A549 (cell line): ENCODE data around the gene UBAC2. TPM values are rescaled to one million over a fixed set of nuclear protein-coding genes. Genes with fewer than 3 reads are reported as not detected.

Source experiments
- ATAC-seq, 2 experiments: fragments of 200-7000 bp in 1 of 2; fragments of >200 bp in 1 of 2; cut with Nextera tagmentation in 1 of 2; cut with Tn5 transposase in 1 of 2; 3 replicates each; pipeline versions ENCODE4 v1.8.0 to v1.9.1; 2018 to 2020; ENCODE audit warnings: mild to moderate bottlenecking in 1 of 2, moderate library complexity in 1 of 2
- CTCF ChIA-PET: fragments of 300-600 bp; sonication (Branson Sonifier 250); formaldehyde crosslinking; extraction: SDS; loops from one replicate; lab custom pipeline; 2021; ENCODE audit warnings: antibody characterized with exemption, inconsistent platforms; lab: Yijun Ruan, JAX
- POLR2A ChIA-PET: fragments of 350-600 bp; formaldehyde crosslinking; extraction: SDS; loops from one replicate; lab custom pipeline; 2021; ENCODE audit warnings: antibody characterized with exemption, inconsistent platforms; lab: Yijun Ruan, JAX
- DNase-seq, 2 experiments: peaks; one replicate each; pipeline versions ENCODE4 v3.0.0 to v3.0.0-alpha.2; 2011 to 2016; ENCODE audit warnings: low read depth in 1 of 2, low spot score in 1 of 2
- FAIRE-seq: peaks from 2 replicates; lab custom pipeline; 2011; peaks lifted over from hg19 to GRCh38; lab: Jason Lieb, UNC
- H3K27ac ChIP-seq, 2 experiments: fragments of >200 bp; sonication (Bioruptor Twin); formaldehyde crosslinking; 3 replicates each; pipeline ENCODE4 v1.5.1; 2016 to 2017
- H3K4me1 ChIP-seq: fragments of >200 bp; sonication (Bioruptor Twin); formaldehyde crosslinking; 3 replicates; pipeline ENCODE4 v1.6.1; 2016
- H3K4me2 ChIP-seq: fragments of >200 bp; sonication (Bioruptor Twin); formaldehyde crosslinking; 3 replicates; pipeline ENCODE4 v1.6.1; 2016
- H3K4me3 ChIP-seq: fragments of >200 bp; sonication (Bioruptor Twin); formaldehyde crosslinking; 3 replicates; pipeline ENCODE4 v1.5.1; 2016
- H3K9me3 ChIP-seq: fragments of >200 bp; sonication (Bioruptor Twin); formaldehyde crosslinking; 3 replicates; pipeline ENCODE4 v1.6.1; 2016
- BHLHE40 ChIP-seq: IDR thresholded peaks from 2 replicates; pipeline ENCODE4 v1.6.1; 2012; ENCODE audit warnings: low read depth, low read length, inconsistent platforms
- CHD4 ChIP-seq: fragments of 200-600 bp; sonication (generic); IDR thresholded peaks from 2 replicates; pipeline ENCODE4 v1.6.1; 2016; ENCODE audit warnings: antibody characterized with exemption, mild to moderate bottlenecking, borderline replicate concordance
- EHF ChIP-seq: fragments of 250-450 bp; sonication (Bioruptor Pico); IDR thresholded peaks from 2 replicates; pipeline ENCODE4 v1.5.0; 2020; ENCODE audit warnings: mild to moderate bottlenecking
- EP300 ChIP-seq, 2 experiments: fragments of >200 bp; sonication (Bioruptor Twin); formaldehyde crosslinking; IDR thresholded peaks; 2 replicates in 1 of 2; 3 replicates in 1 of 2; pipeline ENCODE4 v1.6.1; 2016 to 2017
- FOSB ChIP-seq: fragments of 250-450 bp; sonication (Bioruptor Pico); IDR thresholded peaks from 2 replicates; pipeline ENCODE4 v1.5.0; 2020; ENCODE audit warnings: mild to moderate bottlenecking, moderate library complexity
- FOSL2 ChIP-seq, 2 experiments: fragments of 450-650 bp in 1 of 2; fragments of >200 bp in 1 of 2; sonication (Bioruptor Twin) in 1 of 2; formaldehyde crosslinking; IDR thresholded peaks; 2 replicates each; pipeline versions ENCODE4 v1.5.0 to v1.6.1; 2016 to 2020; ENCODE audit warnings: mild to moderate bottlenecking in 1 of 2, moderate library complexity in 1 of 2
- MYC ChIP-seq: IDR thresholded peaks from 2 replicates; pipeline ENCODE4 v1.6.1; 2012; ENCODE audit warnings: mild to moderate bottlenecking, inconsistent platforms, low read length, improper control_type of control experiment, borderline replicate concordance
- NPAS2 ChIP-seq: fragments of 250-450 bp; sonication (Bioruptor Pico); IDR thresholded peaks from 2 replicates; pipeline ENCODE4 v1.8.0; 2022; ENCODE audit warnings: mild to moderate bottlenecking, moderate library complexity, borderline replicate concordance
- PHF8 ChIP-seq: fragments of 200-600 bp; sonication (generic); IDR thresholded peaks from 2 replicates; pipeline ENCODE4 v1.6.1; 2016; ENCODE audit warnings: low read depth, mild to moderate bottlenecking, antibody characterized with exemption, moderate library complexity, borderline replicate concordance
- POLR2A ChIP-seq: IDR thresholded peaks from 2 replicates; pipeline ENCODE4 v1.6.1; 2012; ENCODE audit warnings: mild to moderate bottlenecking, low read length
- RFX5 ChIP-seq: fragments of 450-650 bp; IDR thresholded peaks from 2 replicates; pipeline ENCODE4 v1.7.1; 2014; ENCODE audit warnings: antibody characterized with exemption, mild to moderate bottlenecking, moderate library complexity
- RNF2 ChIP-seq: fragments of 200-600 bp; sonication (generic); IDR thresholded peaks from 2 replicates; pipeline ENCODE4 v1.6.1; 2016; ENCODE audit warnings: low read depth, mild to moderate bottlenecking, antibody characterized with exemption, moderate library complexity, borderline replicate concordance
- SMC3 ChIP-seq: fragments of >200 bp; sonication (Bioruptor Twin); formaldehyde crosslinking; IDR thresholded peaks from 3 replicates; pipeline ENCODE4 v1.6.1; 2018; ENCODE audit warnings: inconsistent platforms
- ZSCAN20 ChIP-seq: fragments of 250-450 bp; sonication (Bioruptor Pico); IDR thresholded peaks from 2 replicates; pipeline ENCODE4 v1.8.0; 2022; ENCODE audit warnings: mild to moderate bottlenecking, moderate library complexity
- WGBS: methylation state at CpG from one replicate; pipeline ENCODE4 v1.1.6; 2017; ENCODE audit errors: missing lambda C conversion rate; 5-methylcytosine and 5-hydroxymethylcytosine counted together
- polyA plus RNA-seq, 4 experiments: library from polyadenylated mRNA; depleted of rRNA in 3 of 4; stranded (reverse); fragments of >200 nt; fragmentation: RNase III in 1 of 4; extraction: RNeasy Plus Mini Kit Qiagen cat#74134 plus additional on column Dnase treatment in 1 of 4; gene quantifications; 2 replicates in 3 of 4; 3 replicates in 1 of 4; pipeline ENCODE4 v1.2.3, GENCODE V29; 2011 to 2017
- TF ChIP-seq, protein P1 (sequence below): fragments of 250-450 bp; sonication (Bioruptor Pico); IDR thresholded peaks from 2 replicates; pipeline ENCODE4 v1.5.0; 2020; ENCODE audit warnings: low read depth, mild to moderate bottlenecking, moderate library complexity
- TF ChIP-seq, protein P2 (sequence below): fragments of 250-450 bp; sonication (Bioruptor Pico); IDR thresholded peaks from 2 replicates; pipeline ENCODE4 v1.5.0; 2021; ENCODE audit warnings: mild to moderate bottlenecking, moderate library complexity, borderline replicate concordance
- TF ChIP-seq, protein P3 (sequence below): IDR thresholded peaks from 2 replicates; pipeline ENCODE4 v1.6.1; 2012
- TF ChIP-seq, protein P4 (sequence below): fragments of >200 bp; sonication (Bioruptor Twin); formaldehyde crosslinking; IDR thresholded peaks from 2 replicates; pipeline ENCODE4 v1.6.1; 2016
- TF ChIP-seq, protein P5 (sequence below): fragments of >200 bp; sonication (Bioruptor Twin); formaldehyde crosslinking; IDR thresholded peaks from 3 replicates; pipeline ENCODE4 v1.6.1; 2016
- TF ChIP-seq, protein P6 (sequence below): fragments of 200-600 bp; sonication (generic); IDR thresholded peaks from 2 replicates; pipeline ENCODE4 v1.6.1; 2016; ENCODE audit warnings: antibody characterized with exemption, mild to moderate bottlenecking, moderate library complexity

The UBAC2 gene
- polyA plus RNA-seq, 2 of the 4 experiments (the other 2 are of a cell fraction) = 61.6 to 103 TPM

DNA sequence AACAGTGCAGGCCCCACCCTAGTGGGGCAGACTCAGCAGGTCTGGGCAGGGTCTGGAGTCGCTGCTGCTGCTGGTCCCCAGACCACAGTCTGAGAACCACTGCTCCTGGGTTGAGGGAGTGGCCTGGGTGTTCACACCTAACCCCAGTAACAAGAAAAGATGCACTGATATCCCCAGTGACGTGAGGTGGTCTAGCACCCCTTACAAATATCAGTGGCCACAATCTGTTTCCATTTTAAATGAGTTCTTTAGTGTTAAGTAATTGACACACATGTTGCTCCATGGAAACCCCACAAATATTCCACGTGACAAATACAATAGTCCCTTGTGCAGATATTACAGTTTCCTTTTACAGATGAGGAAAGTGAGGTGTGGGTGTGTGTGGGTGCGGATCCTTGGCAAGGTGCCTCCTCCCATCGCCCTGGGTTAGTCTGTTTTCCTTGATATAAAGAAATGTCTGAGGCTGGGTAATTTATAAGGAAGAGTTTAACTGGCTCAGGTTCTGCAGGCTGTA, 202.9 kb downstream of the UBAC2 start (continued):
- TF ChIP-seq, protein P1, sequence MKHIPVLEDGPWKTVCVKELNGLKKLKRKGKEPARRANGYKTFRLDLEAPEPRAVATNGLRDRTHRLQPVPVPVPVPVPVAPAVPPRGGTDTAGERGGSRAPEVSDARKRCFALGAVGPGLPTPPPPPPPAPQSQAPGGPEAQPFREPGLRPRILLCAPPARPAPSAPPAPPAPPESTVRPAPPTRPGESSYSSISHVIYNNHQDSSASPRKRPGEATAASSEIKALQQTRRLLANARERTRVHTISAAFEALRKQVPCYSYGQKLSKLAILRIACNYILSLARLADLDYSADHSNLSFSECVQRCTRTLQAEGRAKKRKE (CRISPR knock-in tag) = no peak
- TF ChIP-seq BHLHE40 = no peak
- TF ChIP-seq, protein P2, sequence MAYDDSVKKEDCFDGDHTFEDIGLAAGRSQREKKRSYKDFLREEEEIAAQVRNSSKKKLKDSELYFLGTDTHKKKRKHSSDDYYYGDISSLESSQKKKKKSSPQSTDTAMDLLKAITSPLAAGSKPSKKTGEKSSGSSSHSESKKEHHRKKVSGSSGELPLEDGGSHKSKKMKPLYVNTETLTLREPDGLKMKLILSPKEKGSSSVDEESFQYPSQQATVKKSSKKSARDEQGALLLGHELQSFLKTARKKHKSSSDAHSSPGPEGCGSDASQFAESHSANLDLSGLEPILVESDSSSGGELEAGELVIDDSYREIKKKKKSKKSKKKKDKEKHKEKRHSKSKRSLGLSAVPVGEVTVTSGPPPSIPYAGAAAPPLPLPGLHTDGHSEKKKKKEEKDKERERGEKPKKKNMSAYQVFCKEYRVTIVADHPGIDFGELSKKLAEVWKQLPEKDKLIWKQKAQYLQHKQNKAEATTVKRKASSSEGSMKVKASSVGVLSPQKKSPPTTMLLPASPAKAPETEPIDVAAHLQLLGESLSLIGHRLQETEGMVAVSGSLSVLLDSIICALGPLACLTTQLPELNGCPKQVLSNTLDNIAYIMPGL (CRISPR knock-in tag) = no peak
- TF ChIP-seq, protein P3, sequence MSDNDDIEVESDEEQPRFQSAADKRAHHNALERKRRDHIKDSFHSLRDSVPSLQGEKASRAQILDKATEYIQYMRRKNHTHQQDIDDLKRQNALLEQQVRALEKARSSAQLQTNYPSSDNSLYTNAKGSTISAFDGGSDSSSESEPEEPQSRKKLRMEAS = no peak
- no peak for TF ChIP-seq RNF2
- TF ChIP-seq POLR2A = no peak
- TF ChIP-seq CHD4 = no peak
- TF ChIP-seq, all 56 proteins: peak for 0

DNA sequence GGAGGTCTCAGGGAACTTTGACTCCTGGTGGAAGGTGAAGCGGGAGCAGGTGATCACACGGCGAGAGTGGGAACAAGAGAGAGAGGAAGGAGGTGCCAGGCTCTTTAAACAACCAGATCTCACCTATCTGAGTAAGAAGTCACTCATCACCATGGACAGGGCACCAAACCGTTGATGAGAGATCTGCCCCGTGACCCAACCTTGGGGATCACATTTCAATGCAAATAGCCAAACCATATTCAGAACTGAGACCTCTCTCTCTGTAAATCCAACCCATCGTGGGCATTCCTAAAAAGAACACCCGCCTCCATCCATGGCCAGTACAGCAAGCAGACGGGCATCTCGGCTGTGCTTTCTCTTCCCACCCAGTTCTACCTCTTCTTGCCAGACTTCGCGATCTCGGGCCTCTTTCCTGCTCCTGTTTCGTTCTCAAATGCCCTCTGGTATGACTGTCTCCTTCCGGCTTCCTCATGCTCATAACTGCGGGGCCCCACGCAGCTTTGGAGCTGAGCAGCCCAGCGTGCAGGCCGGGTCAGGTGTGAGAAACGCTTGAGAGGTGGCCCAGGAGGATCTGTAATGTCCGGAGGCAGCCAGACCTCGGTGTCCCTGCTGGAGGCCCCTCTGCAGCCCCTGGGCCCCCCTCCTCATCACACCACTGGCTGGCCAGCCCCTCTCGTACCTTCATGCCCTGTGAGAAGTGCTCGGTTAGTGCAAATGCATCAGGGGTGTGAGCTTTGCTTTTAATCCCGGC, 203.5 kb downstream of the UBAC2 start:
- Histone ChIP-seq H3K4me1 (no peaks in the 10 kb centered on the region), H3K27ac (no peak overlapping the region), H3K4me2 (no peak overlapping the region), H3K9me3 (no peaks in the 10 kb centered on the region), H3K4me3 (no peak overlapping the region)
- POLR2A ChIA-PET = no interaction called here
- CTCF ChIA-PET = interaction anchor here (0.9 to 1.5 kb wide), 3 partner anchors 16 to 227 kb away, joined by 3 to 7 read pairs (median 4); no protein-coding TSS in a partner anchor
- TF ChIP-seq, protein P2 (CRISPR knock-in tag) = no peak
- TF ChIP-seq PHF8 (no peak), NPAS2 (CRISPR knock-in tag) (no peak), RFX5 (no peak)
- DNase-seq (no peak), FAIRE-seq (no peak), ATAC-seq (no peak)
- 70% methylated on average over 21 of the region's 24 CpGs for WGBS

DNA sequence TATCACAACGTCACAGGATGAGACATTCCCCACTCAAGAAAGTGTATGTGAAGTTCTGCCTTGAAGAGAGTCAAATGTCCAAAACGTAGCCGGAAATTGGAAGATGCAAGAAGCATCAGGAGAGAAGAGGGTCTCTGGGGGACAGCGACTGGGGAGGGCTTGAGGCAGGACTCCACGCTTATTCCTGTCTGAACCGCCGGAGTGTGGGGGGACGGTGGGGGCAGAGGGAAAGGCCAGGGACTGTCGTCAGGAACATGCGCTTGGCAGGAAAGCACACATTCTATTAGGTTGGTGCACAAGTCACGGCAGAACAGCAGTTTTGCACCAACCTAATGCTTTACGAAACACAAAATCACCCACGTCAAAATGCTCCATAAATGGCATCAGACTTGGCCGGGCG, 205.3 kb downstream of the UBAC2 start:
- POLR2A ChIA-PET = no interaction called here
- H3K4me2 ChIP-seq = no peak overlapping the region
- FAIRE-seq = no peak
- no peaks in the 10 kb centered on the region for H3K9me3 ChIP-seq
- DNase-seq = no peak
- H3K27ac ChIP-seq = no peak overlapping the region
- CTCF ChIA-PET = interaction anchor here (1.5 kb wide), 1 partner anchor 31 kb away, joined by 7 read pairs; no protein-coding TSS in a partner anchor
- no peaks in the 10 kb centered on the region for H3K4me1 ChIP-seq
- no peak for ATAC-seq
- WGBS = 72% methylated on average over 15 of the region's 15 CpGs
- H3K4me3 ChIP-seq = no peak overlapping the region
- TF ChIP-seq, protein P4, sequence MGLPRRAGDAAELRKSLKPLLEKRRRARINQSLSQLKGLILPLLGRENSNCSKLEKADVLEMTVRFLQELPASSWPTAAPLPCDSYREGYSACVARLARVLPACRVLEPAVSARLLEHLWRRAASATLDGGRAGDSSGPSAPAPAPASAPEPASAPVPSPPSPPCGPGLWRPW = no peak
- TF ChIP-seq, protein P5, sequence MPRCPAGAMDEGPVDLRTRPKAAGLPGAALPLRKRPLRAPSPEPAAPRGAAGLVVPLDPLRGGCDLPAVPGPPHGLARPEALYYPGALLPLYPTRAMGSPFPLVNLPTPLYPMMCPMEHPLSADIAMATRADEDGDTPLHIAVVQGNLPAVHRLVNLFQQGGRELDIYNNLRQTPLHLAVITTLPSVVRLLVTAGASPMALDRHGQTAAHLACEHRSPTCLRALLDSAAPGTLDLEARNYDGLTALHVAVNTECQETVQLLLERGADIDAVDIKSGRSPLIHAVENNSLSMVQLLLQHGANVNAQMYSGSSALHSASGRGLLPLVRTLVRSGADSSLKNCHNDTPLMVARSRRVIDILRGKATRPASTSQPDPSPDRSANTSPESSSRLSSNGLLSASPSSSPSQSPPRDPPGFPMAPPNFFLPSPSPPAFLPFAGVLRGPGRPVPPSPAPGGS = no peak
- TF ChIP-seq SMC3 (no peak), ZSCAN20 (no peak), FOSL2 (IDR thresholded peaks at IDR 0.05) (no peak), FOSL2 (CRISPR knock-in tag; IDR thresholded peaks at IDR 0.05) (no peak), EP300 (IDR thresholded peaks at IDR 0.05) (no peak), EHF (CRISPR knock-in tag) (no peak), FOSB (CRISPR knock-in tag) (no peak), MYC (no peak)
- TF ChIP-seq, protein P1 (CRISPR knock-in tag) = no peak
- TF ChIP-seq, protein P6, sequence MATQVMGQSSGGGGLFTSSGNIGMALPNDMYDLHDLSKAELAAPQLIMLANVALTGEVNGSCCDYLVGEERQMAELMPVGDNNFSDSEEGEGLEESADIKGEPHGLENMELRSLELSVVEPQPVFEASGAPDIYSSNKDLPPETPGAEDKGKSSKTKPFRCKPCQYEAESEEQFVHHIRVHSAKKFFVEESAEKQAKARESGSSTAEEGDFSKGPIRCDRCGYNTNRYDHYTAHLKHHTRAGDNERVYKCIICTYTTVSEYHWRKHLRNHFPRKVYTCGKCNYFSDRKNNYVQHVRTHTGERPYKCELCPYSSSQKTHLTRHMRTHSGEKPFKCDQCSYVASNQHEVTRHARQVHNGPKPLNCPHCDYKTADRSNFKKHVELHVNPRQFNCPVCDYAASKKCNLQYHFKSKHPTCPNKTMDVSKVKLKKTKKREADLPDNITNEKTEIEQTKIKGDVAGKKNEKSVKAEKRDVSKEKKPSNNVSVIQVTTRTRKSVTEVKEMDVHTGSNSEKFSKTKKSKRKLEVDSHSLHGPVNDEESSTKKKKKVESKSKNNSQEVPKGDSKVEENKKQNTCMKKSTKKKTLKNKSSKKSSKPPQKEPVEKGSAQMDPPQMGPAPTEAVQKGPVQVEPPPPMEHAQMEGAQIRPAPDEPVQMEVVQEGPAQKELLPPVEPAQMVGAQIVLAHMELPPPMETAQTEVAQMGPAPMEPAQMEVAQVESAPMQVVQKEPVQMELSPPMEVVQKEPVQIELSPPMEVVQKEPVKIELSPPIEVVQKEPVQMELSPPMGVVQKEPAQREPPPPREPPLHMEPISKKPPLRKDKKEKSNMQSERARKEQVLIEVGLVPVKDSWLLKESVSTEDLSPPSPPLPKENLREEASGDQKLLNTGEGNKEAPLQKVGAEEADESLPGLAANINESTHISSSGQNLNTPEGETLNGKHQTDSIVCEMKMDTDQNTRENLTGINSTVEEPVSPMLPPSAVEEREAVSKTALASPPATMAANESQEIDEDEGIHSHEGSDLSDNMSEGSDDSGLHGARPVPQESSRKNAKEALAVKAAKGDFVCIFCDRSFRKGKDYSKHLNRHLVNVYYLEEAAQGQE = no peak
